ENCODE results near the gene ZNF770. TPM values are rescaled to one million over a fixed set of nuclear protein-coding genes. Genes with fewer than 3 reads are reported as not detected.

ZNF770 gene
- total and polyA plus RNA-seq, 2 donors (not counting 3 experiments of a cell fraction or from before 2014, with no cell fraction given) = 6.4 to 30.3 TPM

GRCh38 chr15:35007397-35007796 lies 19.3 kb upstream of the ZNF770 start:
- no TSS peak for BruUV-seq (replicated peaks)
- peaks cover 0 to 3% of the 10 kb centered on the region in 2 experiments for H3K27me3 ChIP-seq (ENCODE audit: control insufficient read depth in 2 of 2, insufficient read depth in 2 of 2, low read length in 2 of 2)
- no peak overlapping the region for H2AFZ ChIP-seq (ENCODE audit: low read depth, low read length)
- ChIA-PET CTCF (interaction anchor here (1.3 kb wide), 1 partner anchor 19 kb away, joined by 3 read pairs; the partner anchor contains the start of gene ZNF770), POLR2A (no interaction called here)
- no peaks in the 10 kb centered on the region for H3K9me3 ChIP-seq (replicated peaks; ENCODE audit: control insufficient read depth, insufficient read depth, low read length)
- H3K9ac ChIP-seq (replicated peaks; ENCODE audit: extremely low read depth, insufficient read depth, low read length) = no peak overlapping the region
- no peaks in the 10 kb centered on the region for H4K20me1 ChIP-seq (replicated peaks; ENCODE audit: control insufficient read depth, extremely low read depth, insufficient read depth, low read length)
- no peaks in the 10 kb centered on the region for H3K4me1 ChIP-seq (ENCODE audit: control insufficient read depth, extremely low read depth, insufficient read depth, low read length)
- no peak overlapping the region for H3K4me2 ChIP-seq (ENCODE audit: insufficient read depth, low read length)
- intact Hi-C loops (cut with micrococcal nuclease) = no loop called here
- dilution Hi-C loops (cut with MboI; ENCODE audit: extremely low pct_ligation_motif_present, low sequenced_read_pairs) = no loop called here
- no peak overlapping the region for H3K4me3 ChIP-seq (replicated peaks in 1 of 3; ENCODE audit: insufficient read depth in 1 of 3, low read depth in 1 of 3, low read length in 3 of 3)
- H3K27ac ChIP-seq (ENCODE audit: insufficient read depth, low read depth, low read length) = no peak overlapping the region
- FAIRE-seq = no peak
- no peaks in the 10 kb centered on the region for H3K36me3 ChIP-seq (ENCODE audit: control insufficient read depth in 2 of 2, extremely low read depth in 1 of 2, insufficient read depth in 2 of 2, low read length in 2 of 2)
- no peak for DNase-seq (ENCODE audit: low read depth, low spot score)
- no peaks in the 10 kb centered on the region for H3K79me2 ChIP-seq (ENCODE audit: control insufficient read depth, insufficient read depth, low read length)
- TF ChIP-seq CTCF (IDR thresholded peaks at IDR 0.05; ENCODE audit: extremely low read depth in 1 of 2, insufficient read depth in 1 of 2, low read depth in 1 of 2, low read length in 2 of 2) (no peak), EZH2 (IDR thresholded peaks at IDR 0.05; ENCODE audit: borderline replicate concordance, low read depth, low read length, severe bottlenecking) (no peak), POLR2A (IDR thresholded peaks at IDR 0.05; ENCODE audit: low read depth, low read length) (no peak)
- H3K9me1 ChIP-seq (replicated peaks; ENCODE audit: control insufficient read depth, extremely low read depth, insufficient read depth, low read length) = no peaks in the 10 kb centered on the region

GRCh38 chr15:35005933-35006332 lies 17.8 kb upstream of the ZNF770 start:
- H3K4me1 ChIP-seq (ENCODE audit: control insufficient read depth, extremely low read depth, insufficient read depth, low read length) = no peaks in the 10 kb centered on the region
- no peak for DNase-seq (ENCODE audit: low read depth, low spot score)
- CTCF ChIA-PET = no interaction called here
- H3K36me3 ChIP-seq (ENCODE audit: control insufficient read depth in 2 of 2, extremely low read depth in 1 of 2, insufficient read depth in 2 of 2, low read length in 2 of 2) = no peaks in the 10 kb centered on the region
- no peak overlapping the region for H3K4me2 ChIP-seq (ENCODE audit: insufficient read depth, low read length)
- no peak overlapping the region for H3K4me3 ChIP-seq (replicated peaks in 1 of 3; ENCODE audit: insufficient read depth in 1 of 3, low read depth in 1 of 3, low read length in 3 of 3)
- POLR2A ChIA-PET = no interaction called here
- no peaks in the 10 kb centered on the region for H3K9me3 ChIP-seq (replicated peaks; ENCODE audit: control insufficient read depth, insufficient read depth, low read length)
- H3K79me2 ChIP-seq (ENCODE audit: control insufficient read depth, insufficient read depth, low read length) = no peaks in the 10 kb centered on the region
- H3K27ac ChIP-seq (ENCODE audit: insufficient read depth, low read depth, low read length) = no peak overlapping the region
- no TSS peak for BruUV-seq (replicated peaks)
- H3K27me3 ChIP-seq (ENCODE audit: control insufficient read depth in 2 of 2, insufficient read depth in 2 of 2, low read length in 2 of 2) = peaks cover 3% of the 10 kb centered on the region in 2 experiments
- TF ChIP-seq GATA2 (IDR thresholded peaks at IDR 0.05; ENCODE audit: insufficient read depth, insufficient read length, low read depth, low read length) (no peak), POLR2A (IDR thresholded peaks at IDR 0.05; ENCODE audit: low read depth, low read length) (no peak), POLR2AphosphoS5 (IDR thresholded peaks at IDR 0.05; ENCODE audit: insufficient read depth, low read depth, low read length) (no peak), JUN (IDR thresholded peaks at IDR 0.05; ENCODE audit: borderline replicate concordance, insufficient read depth, insufficient read length, low read depth) (no peak), FOS (IDR thresholded peaks at IDR 0.05; ENCODE audit: borderline replicate concordance, insufficient read depth, low read length) (no peak), MYC (IDR thresholded peaks at IDR 0.05; ENCODE audit: low read depth, low read length) (no peak), CTCF (IDR thresholded peaks at IDR 0.05; ENCODE audit: extremely low read depth in 1 of 2, insufficient read depth in 1 of 2, low read depth in 1 of 2, low read length in 2 of 2) (no peak), EZH2 (IDR thresholded peaks at IDR 0.05; ENCODE audit: borderline replicate concordance, low read depth, low read length, severe bottlenecking) (no peak), MAX (IDR thresholded peaks at IDR 0.05; ENCODE audit: insufficient read depth, insufficient read length) (no peak)
- no peak for FAIRE-seq
- no peaks in the 10 kb centered on the region for H4K20me1 ChIP-seq (replicated peaks; ENCODE audit: control insufficient read depth, extremely low read depth, insufficient read depth, low read length)
- H2AFZ ChIP-seq (ENCODE audit: low read depth, low read length) = no peak overlapping the region
- dilution Hi-C loops (cut with MboI; ENCODE audit: extremely low pct_ligation_motif_present, low sequenced_read_pairs) = no loop called here
- no peak overlapping the region for H3K9ac ChIP-seq (replicated peaks; ENCODE audit: extremely low read depth, insufficient read depth, low read length)
- H3K9me1 ChIP-seq (replicated peaks; ENCODE audit: control insufficient read depth, extremely low read depth, insufficient read depth, low read length) = no peaks in the 10 kb centered on the region
- intact Hi-C loops (cut with micrococcal nuclease) = no loop called here
